SK-N-SH (cell line): ENCODE measurements around the gene CFDP1.

Experiments used
- CHD2 ChIP-seq: fragments of 150-350 bp; IDR thresholded peaks from 2 replicates; pipeline ENCODE4 v1.6.1; 2018; ENCODE audit warnings: low read length; ENCODE audit not compliant: partially characterized antibody
- CTCF ChIP-seq: fragments of 200-600 bp; sonication (generic); IDR thresholded peaks from 2 replicates; pipeline ENCODE4 v1.6.1; 2017; ENCODE audit warnings: antibody characterized with exemption, mild to moderate bottlenecking, moderate library complexity
- EP300 ChIP-seq, 2 experiments: IDR thresholded peaks; 2 replicates each; pipeline versions ENCODE4 v1.4.0 to v1.6.1; 2012; ENCODE audit warnings: borderline replicate concordance in 1 of 2, low read depth in 1 of 2, low read length in 1 of 2
- GATA2 ChIP-seq: sonication (generic); formaldehyde crosslinking; IDR thresholded peaks from 2 replicates; pipeline ENCODE4 v1.5.0; 2020; ENCODE audit warnings: mild to moderate bottlenecking, missing genetic modification reagents
- JUND ChIP-seq: IDR thresholded peaks from 2 replicates; pipeline ENCODE4 v1.4.0; 2012
- MAX ChIP-seq: IDR thresholded peaks from 2 replicates; pipeline ENCODE4 v1.4.0; 2012; ENCODE audit warnings: low read depth

- TF ChIP-seq GATA2, result no peak
- TF ChIP-seq CTCF, result no peak
- no peak for TF ChIP-seq MAX
- TF ChIP-seq JUND, result no peak
- TF ChIP-seq CHD2, result no peak
- TF ChIP-seq EP300 (IDR thresholded peaks at IDR 0.05; ENCODE audit: borderline replicate concordance in 1 of 2, low read depth in 1 of 2, low read length in 1 of 2), result no peak
These were observed 69.0 kb downstream of the CFDP1 start for GRCh38 chr16:75364286-75364791.
